NCI-H1436 treated with DMSO at 0.1 percent for 48 hours (cell line): Measurements from ENCODE around the gene HARBI1.
"Not testable (repeated sequence)": the region's sequence is repeated elsewhere in the genome, so short reads cannot be mapped to it uniquely, and the experiment has no call there.

Experiments
- DNase-seq: peaks from one replicate; lab custom pipeline; 2025; lab: John Stamatoyannopoulos, UW

The HARBI1 gene

DNA sequence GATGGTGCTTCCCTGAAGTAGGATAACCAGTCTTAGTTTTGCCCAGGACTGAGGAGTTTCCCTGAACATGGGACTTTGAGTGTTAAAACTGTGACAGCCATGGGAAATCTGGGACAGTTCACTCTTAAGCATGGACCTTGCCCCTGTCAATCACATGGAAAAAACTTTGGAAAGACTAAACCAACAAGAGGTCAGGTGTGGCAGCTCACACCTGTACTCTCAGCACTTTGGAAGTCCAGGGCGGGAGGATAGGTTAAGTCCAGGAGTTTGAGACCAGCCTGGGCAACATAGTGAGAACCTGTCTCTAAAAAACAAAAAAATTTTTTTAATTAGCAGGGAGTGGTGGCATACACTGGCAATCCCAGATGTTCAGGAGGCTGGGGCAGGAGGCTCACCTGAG, 19.9 kb downstream of the HARBI1 start:
- no peak for DNase-seq

DNA sequence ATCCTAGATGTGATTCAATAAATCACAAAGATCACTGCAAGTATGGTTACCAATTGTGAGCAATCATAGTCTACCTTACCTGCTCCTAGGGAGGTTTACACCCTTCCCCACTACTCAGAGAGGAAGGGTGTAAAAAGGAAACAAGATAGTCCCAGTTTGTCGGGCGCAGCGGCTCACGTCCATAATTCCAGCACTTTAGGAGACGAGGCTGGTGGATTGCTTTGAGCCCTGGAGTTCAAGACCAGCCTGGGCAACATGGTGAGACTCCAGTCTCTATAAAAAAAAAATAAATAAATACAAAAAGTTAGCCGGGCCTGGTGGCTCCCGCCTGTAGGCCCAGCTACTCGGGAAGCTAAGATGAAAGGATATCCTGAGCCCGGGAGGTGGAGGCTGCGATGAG, 22.2 kb downstream of the HARBI1 start:
- DNase-seq = no peak

DNA sequence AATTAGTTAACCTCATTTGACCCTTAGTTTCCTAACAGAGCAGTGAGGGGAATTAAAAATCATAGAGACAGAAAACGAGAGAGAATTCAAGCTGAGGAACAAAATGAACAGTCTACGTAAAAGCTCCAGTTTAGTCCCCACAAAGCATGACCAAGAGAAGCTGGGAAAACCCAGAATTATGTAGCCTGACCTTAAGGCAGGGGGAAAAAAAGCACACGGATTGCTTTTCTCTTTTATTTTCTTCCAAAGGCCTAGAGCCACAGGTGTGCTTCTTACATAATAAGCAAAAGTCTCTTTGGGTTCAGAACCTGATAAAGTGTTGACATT, 22.7 kb downstream of the HARBI1 start:
- no peak for DNase-seq

DNA sequence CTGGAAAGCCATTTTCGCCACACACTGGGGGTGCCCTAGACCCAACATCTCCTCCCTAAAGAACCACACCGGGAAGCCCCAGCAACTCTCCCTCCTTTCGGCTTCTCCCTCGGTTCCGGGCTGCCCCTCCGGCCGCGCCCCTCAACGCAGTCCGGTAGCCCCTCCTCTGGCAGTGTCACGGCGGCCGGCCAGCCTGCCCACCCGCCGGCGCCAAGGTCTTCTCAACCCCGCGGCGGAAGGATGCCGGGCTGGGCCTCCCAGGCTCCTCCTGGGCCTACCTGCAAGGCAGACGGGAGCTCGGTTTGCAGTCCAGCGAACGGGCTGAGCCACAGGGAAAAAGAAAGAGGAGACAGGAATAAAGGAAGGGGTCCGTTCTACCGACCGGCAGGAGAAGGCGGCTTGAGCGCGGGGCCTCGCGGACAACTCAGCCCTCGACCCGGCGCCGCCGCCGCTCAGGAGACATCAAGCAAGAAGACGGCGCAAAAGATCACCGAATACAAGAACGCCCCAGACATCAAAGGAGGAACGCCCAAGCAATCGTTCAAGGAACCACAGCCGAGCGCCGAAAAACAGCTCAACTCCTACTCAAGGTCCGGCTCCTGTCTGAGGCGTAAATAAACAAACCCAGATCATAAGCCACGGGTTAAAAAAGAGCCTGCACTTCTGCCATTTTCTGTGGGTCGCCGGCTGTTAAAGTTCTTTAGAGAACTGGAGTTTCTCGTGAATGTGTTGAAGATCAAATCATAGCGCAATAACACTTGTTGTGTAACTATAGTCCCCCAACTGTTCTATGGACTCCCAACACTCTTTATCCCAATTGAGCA, 23.3 kb downstream of the HARBI1 start, which contains the start of gene AMBRA1:
TSS of gene AMBRA1 (minus strand) at position 474 of the 824 bp plus-strand sequence. CDS start 45,643 bp downstream, outside the sequence.
- DNase-seq = peak; percentile 59

DNA sequence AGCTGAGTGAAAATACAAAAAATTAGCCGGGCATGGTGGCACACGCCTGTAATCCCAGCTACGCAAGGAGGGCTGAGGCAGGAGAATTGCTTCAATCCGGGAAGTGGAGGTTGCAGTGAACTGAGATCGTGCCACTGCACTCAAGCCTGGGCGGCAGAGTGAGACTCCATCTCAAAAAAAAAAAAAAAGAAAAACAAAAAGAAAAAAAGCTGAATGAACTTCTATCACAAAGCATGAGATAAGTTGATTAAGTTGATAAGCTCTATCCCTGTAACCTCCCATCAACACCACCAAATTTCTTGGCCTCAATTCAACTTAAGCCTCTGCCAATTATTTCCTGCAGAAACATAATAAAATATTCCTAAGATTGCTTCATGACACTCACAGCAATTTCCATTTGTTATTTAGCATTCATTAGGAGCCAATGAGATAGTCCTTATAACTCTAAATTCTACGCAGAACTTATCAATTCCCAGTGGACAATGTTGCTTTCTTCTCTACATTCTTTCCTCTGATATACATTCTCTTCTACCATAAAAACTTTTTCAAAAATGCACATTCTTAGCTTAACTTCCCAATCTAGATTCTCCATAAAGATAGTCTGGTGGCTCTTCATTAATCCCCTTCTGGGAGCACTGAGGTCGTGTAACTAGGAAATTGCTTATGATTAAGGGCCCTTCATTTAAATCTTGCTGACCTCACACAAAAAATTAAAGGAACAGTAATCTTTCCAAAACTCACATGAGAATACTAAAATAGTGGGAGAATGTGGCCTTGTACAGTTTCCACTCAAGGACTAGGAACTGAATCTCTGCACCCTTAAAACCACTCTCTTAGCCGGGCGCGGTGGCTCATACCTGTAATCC, 26.1 kb downstream of the HARBI1 start:
- DNase-seq = no peak

DNA sequence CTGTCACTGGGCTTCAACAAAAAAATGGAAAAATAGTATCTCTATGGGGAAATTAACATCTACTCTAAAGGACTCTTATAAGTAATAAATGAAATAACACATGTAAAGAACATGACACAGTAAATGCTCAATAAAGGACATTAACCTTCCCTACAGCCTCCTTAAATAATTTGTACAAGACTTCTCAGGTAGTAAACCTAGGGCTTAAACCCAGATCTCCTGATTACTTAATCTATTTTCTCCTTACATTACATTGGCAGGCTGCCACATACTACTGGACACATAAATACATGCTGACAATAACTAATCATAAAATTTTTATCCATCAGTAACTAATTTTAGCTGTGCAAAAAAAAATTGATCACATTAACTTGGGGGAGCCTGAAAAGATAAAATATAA, 28.1 kb downstream of the HARBI1 start:
- DNase-seq = no peak

DNA sequence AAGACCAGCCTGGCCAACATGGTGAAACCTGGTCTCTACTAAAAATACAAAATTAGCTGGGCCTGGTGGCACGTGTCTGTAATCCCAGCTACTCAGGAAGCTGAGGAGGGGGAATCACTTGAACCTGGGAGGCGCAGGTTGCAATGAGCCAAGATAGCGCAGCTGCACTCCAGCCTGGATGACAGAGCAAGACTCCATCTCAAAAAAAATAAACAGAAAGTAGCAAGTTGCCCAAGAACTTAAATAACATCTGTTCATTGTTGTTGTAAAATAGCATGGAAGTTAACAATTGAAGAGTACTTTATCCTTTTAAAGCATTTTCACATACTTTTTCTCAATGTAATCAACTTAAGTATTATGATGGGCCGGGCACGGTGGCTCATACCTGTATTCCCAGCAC, 28.9 kb downstream of the HARBI1 start:
- DNase-seq = no peak

DNA sequence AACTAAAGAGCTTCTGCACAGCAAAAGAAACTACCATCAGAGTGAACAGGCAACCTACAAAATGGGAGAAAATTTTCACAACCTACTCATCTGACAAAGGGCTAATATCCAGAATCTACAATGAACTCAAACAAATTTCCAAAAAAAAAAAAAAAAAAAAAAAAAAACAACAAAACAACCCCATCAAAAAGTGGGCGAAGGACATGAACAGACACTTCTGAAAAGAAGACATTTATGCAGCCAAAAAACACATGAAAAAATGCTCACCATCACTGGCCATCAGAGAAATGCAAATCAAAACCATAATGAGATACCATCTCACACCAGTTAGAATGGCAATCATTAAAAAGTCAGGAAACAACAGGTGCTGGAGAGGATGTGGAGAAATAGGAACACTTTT, 33.5 kb downstream of the HARBI1 start:
- DNase-seq = not testable (repeated sequence)

DNA sequence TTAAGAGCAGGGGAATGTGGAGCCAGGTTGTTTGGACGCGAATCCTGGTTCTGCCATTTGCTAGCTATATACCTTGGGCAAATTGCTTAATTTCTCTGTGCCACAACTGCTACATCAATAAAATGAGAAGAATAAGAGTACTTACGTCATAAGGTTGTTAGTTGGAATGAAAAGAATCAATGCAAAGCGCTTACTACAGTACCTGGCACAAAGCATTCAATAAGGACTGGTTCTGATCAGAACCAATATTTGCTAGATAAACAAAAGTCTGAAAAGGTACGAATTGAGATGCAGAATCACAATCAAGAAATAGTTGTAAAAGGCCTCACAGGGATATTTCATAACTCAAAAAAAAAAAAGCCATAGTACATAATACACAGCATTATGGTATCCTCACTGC, 34.4 kb downstream of the HARBI1 start:
- no peak for DNase-seq

DNA sequence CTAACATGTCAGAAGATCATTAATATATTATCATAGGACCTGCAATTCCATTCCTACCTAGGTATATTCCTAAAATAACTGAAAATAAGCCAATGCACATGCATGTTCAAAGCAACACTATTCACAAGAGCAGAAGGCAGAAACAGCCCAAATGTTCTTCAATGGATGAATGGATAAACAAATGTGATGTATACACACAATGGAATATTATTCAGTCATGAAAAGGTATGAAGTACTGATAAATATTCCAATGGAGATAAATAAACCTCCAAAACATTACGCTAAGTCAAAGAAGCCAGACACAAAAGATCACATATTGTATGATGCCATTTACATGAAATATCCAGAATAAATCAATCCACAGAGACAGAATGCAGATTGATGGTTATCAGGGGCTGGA, 40.0 kb downstream of the HARBI1 start:
- DNase-seq = no peak

DNA sequence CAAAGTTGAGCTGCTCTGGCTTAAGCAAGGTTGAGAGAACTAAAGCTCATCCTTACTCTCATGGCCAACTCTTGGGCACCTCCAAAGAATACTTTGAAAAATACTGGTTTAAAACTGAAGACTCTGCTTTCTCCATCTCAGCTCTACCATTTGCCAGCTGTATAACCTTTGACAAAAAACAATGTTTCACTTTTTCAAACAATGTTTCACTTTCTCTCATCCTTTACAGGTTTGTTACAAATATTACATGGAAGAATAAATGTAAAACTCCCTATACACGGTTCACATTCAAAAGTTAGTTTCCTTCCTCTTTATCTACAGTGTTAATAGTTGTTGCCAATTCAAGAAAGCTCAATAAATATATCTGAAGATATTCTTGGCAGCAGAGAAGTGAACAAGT, 42.4 kb downstream of the HARBI1 start:
- no peak for DNase-seq

DNA sequence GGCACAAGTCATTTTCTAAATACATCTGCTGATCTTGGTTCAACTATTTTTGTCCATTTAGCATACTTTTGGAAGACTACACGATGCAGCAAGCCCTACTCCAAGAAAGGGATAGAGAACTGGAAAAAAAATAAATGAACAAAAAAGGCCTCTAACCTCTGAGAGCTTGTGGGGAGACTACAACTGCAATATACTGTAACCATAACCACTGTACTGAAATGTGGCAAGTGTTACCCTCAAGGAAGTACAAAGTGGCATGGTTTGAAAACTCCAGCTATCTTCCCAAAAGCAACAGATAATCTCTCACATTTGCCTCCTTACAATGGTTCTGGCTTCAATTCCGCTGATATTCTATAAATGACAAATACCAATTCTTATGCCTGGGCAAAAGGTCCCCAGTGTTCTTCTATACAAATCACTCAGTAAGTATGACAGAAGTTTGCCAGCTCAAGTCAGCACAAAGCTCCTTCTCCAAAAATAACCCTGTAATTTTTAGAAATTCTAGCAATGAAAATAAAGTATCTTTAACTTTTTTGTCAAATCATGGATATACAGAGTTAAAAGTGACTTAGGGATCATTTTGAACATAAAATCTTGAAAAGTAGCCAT, 46.1 kb downstream of the HARBI1 start:
- no peak for DNase-seq

DNA sequence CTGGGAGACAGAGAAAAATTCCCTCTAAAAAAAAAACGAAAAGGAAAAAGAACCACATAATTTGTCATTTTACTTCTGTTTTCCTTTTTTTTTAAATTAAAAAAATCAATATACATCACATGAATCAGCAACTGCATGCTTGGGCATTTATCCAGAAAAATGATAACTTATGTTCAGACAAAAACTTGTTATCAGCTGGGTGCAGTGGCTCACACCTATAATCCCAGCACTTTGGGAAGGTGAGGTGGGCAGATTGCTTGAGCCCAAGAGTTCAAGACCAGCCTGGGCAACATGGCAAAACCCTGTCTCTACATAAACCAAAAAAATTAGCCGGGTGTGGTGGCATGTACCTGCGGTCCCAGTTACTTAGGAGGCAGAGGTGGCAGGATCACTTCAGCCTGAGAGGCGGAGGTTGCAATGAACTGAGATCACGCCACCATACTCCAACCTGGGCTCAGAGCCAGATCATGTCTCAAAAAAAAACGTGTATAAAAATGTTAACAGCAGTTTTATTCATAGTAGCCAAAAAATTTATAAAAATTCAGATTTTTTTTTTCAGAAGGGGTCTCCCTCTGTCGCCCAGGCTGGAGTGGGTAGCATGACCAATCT, 51.7 kb downstream of the HARBI1 start:
- no peak for DNase-seq

DNA sequence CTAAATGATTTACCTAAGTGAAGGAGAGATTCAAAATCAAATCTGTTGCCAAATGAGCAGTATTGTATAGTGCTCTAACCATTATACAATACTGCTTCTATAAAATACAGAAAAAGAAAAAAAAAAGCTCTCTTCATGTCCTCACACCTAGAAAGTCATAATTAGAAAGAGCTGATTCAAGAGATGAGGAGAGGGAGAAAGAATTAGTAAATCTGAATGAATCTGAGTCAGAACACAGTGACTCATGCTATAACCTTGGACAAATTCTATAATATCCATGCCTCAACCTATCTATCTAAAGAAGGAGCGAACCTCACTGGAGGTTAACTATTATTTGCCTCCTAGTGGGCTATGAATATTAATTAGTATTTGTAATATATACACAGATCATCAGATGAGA, 52.6 kb downstream of the HARBI1 start:
- no peak for DNase-seq

DNA sequence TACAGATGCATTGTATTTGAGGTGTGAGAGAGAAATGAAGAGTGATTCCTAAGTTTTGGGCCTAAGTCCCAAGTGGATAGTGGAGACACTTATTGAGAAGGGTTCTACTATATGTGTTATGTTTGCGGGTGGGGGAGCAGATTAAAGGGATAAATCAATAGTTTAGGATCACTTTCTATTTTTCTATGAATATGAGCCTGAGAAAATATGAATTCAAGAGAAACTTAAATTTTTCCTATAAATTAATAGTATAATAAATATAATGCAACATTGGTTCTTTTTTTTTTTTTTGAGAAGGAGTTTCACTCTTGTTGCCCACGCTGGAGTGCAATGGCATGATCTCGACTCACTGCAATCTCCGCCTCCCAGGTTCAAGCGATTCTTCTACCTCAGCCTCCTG, 54.5 kb downstream of the HARBI1 start:
- no peak for DNase-seq

DNA sequence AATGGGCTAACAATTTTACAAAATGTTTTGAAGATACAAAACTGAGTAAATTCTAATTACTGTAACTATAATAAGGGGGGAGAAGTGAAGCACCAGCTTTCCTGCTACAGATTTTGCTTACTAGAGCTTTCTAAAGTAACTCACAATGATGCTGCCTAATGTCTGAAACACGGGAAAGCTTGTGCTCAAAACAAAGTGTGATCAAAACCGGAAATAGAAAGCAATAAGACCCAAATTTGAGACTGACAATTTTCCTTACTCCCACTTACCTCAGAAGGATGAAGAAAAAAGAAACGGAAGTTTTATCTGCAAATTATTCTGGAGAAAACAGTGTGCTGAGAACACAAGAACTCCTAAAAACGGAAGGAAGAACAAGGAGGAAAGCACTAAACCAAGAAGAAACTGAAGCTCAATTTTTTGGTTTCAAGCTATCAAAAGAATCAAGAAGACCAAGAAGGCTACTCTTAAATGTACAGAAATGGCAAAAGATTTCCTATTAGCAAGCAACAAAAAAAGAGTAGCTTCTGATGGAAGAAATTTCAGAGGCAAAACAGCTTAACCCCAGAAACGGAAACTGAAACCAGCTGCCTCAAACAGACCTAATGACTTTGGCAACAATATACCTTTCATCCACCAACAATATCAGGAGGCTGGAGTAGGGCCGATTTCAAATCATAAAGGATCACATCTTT, 56.6 kb downstream of the HARBI1 start:
- no peak for DNase-seq

DNA sequence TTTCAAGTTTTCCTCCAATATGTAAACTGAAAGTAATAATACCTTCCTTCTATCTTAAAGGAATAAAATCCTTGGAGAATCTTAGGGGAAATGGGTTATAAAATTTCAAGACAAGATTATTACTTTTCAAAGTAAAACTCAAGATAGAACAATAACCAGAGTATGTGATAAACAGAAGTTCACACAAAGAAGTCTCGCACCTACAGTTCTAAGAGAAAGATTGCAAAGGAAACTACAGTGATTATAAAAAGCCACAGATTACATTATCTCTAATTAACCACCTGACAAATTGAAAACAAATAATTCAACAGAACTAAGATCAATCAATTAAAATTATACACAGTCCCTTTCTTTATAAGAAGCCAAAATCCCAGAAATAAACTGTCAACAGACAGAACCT, 57.2 kb downstream of the HARBI1 start:
- DNase-seq = no peak

DNA sequence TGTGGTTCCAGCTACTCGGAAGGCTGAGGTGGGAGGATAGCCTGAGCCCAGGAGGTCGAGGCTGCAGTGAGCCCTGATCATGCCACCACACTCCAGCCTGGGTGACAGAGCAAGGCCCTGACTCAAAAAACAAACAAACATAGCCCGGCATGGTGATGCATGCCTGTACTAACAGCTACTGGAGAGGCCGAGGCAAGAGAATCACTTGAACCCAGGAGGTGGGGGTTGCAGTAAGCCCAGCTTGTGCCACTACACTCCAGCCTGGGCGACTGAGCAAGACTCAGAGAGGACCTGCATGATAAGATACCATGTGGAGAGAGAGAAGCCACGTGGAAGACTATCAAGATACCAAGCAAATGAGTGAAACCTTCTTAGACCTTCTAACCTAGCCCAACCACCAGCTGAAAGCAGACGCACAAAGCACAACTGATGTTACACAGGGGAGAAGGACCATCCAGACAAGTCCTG, 59.3 kb downstream of the HARBI1 start:
- no peak for DNase-seq

DNA sequence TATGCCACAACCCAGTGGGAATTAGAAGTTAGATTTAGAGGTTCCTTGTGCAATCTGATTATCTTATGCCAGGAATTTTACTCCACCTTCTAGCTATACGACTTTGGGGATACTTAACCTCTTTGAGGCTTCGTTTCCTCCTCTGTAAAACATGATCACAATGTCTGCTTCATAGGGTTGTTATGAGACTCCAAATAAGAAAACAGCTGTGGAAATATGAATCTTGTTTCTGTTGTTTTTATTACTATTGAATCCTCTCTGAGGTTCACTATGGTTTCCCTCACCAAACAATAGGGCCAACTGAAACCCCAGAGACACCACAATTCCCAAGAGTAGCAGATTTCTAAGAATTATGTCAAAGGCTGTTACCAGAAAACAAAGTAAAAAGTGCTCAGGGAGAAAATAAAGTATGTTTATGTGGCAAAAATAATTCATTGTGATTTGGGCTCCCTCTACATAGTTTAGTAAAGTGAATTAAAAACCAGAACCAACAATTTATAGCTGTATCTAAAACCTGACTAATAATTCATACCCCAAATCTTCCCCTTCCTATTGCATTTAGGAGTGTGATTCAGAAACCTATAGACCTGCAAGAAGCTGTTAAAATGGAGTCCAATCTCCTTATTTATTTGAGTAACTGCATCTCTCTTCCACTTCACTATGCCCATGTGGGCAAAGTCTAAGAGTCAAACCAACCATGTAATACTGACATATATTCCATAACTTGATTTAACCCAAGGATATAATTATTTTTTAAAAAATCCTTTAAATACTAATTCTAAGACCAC, 61.6 kb downstream of the HARBI1 start:
- no peak for DNase-seq

DNA sequence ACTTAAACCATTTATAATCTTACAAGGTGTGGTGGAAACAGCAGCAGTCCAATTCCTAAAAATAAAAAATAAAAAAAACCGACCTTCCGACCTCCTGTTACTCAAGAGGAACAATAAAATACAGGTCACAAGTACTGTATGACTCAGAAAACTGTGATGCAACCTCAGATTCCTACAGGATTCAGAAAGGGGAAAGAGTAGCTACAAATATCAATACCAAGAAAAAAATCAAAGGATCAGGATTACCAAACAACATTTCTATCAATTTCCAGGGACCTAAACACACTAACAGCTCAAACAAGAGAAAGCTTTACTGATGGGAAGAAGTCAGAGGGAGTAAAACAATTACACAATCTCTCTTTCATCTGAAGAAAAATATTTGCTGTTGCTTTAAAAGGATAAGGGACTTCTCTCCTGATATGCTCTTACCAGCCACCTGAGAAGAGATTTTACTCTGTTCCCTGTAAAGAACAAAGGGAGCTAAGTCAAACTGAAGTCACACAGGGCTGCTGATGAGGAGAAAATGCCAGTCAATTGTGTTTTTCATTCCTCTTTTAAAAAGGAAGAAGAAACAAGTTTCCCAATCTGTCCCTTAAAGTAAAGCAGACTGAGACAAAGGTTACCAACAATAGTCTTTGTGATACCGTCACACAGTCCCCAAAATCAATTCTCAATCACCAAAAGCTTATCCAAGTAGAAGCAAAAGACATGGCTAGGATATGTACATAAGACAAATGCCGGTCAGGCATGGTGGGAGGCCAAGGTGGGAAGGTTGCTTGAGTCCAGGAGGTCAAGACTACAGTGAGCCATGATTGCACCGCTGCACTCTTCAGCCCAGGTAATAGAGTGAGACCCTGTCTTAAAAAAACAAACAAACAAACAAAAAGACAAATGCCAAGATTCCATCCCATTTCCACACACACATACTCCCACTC, 62.5 kb downstream of the HARBI1 start:
- DNase-seq = no peak
